Vagina (tissue), 2 donors: Measurements from ENCODE around the gene EARS2. TPM values are rescaled to one million over a fixed set of nuclear protein-coding genes. Genes with fewer than 3 reads are reported as not detected.

Experiments
- DNase-seq, 2 donors: peaks; one replicate each; pipeline ENCODE4 v3.0.0-alpha.2; 2017; ENCODE audit errors: extremely low spot score in 2 of 2
- H3K27ac ChIP-seq: fragments of 200-600 bp; sonication (generic); one replicate; pipeline ENCODE4 v1.5.1; 2019
- H3K27me3 ChIP-seq: fragments of 200-600 bp; sonication (generic); one replicate; pipeline ENCODE4 v1.5.1; 2019
- H3K36me3 ChIP-seq, 2 donors: fragments of 200-600 bp; sonication (generic); one replicate each; pipeline ENCODE4 v1.5.1; 2017 to 2019
- H3K4me1 ChIP-seq: fragments of 200-600 bp; sonication (generic); one replicate; pipeline ENCODE4 v1.5.1; 2019
- H3K4me3 ChIP-seq, 2 donors: fragments of 200-600 bp; sonication (generic); 1 replicate in 1 of 2; 2 replicates in 1 of 2; pipeline ENCODE4 v1.5.1; 2016 to 2019
- H3K9me3 ChIP-seq: fragments of 200-600 bp; sonication (generic); one replicate; pipeline ENCODE4 v1.5.1; 2019
- CTCF ChIP-seq, 3 experiments: fragments of 450-650 bp in 2 of 3; fragments of 200-600 bp in 1 of 3; sonication (generic) in 1 of 3; IDR thresholded peaks; one replicate each; pipeline ENCODE4 v1.5.1; 2017 to 2019; ENCODE audit warnings: antibody characterized with exemption in 3 of 3, mild to moderate bottlenecking in 2 of 3, moderate library complexity in 2 of 3
- POLR2A ChIP-seq, 2 donors: fragments of 450-650 bp; IDR thresholded peaks; one replicate each; pipeline ENCODE4 v1.6.1; 2017; ENCODE audit warnings: antibody characterized with exemption in 2 of 2, mild to moderate bottlenecking in 2 of 2, moderate library complexity in 2 of 2
- POLR2AphosphoS5 ChIP-seq, 2 donors: sonication (generic); formaldehyde crosslinking; IDR thresholded peaks; one replicate each; pipeline ENCODE4 v1.9.0; 2017; ENCODE audit warnings: antibody characterized with exemption in 2 of 2, mild to moderate bottlenecking in 2 of 2, low read depth in 1 of 2; ENCODE audit not compliant: insufficient read depth in 1 of 2
- intact Hi-C: fragments of 100-400 bp; cut with DNase I; formaldehyde crosslinking; loops from one replicate; pipeline ENCODE4 v1.15.1; 2023
- total RNA-seq: library from RNA; depleted of rRNA; stranded (reverse); fragments of >200 nt; gene quantifications from one replicate; pipeline ENCODE4 v1.2.3, GENCODE V29; 2016

EARS2 gene
- total RNA-seq, 1 donor from 2014 or later, result 46.7 TPM

- no peak for TF ChIP-seq POLR2AphosphoS5 (IDR thresholded peaks at IDR 0.05; ENCODE audit: insufficient read depth in 1 of 2, low read depth in 1 of 2)
- TF ChIP-seq CTCF (IDR thresholded peaks at IDR 0.05), result no peak
- no peak for TF ChIP-seq POLR2A (IDR thresholded peaks at IDR 0.05)
- intact Hi-C loops, result no loop called here
Observed at GRCh38 chr16:23537390-23537789, 19.8 kb downstream of the EARS2 start.

DNA sequence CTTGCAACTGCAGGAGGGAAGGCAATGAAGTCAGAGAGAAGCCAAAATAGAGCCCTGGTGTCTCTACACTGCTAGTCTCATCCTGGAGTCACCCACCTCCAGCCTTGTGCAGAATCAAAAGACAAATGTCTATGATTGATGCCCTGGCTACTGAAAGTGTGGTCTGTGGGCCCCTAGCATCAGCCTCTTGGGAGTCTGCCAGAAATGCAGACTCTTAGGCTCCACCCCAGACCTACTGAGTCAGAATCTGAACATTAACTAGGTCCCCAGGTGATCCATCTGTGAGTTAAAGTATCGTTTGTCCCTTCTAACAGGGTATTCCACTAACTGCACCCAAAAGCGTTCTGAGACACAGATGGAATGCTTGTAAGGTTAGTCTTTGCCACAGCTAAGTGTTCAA is 21.2 kb downstream of the EARS2 start:
- Histone ChIP-seq H3K27ac (no peak overlapping the region), H3K9me3 (no peaks in the 10 kb centered on the region), H3K36me3 (peaks cover 0 to 56% of the 10 kb centered on the region in 2 donors), H3K27me3 (no peaks in the 10 kb centered on the region), H3K4me1 (no peaks in the 10 kb centered on the region), H3K4me3 (no peak overlapping the region)
- TF ChIP-seq CTCF (IDR thresholded peaks at IDR 0.05) (no peak), POLR2AphosphoS5 (IDR thresholded peaks at IDR 0.05; ENCODE audit: insufficient read depth in 1 of 2, low read depth in 1 of 2) (no peak), POLR2A (IDR thresholded peaks at IDR 0.05) (no peak)
- intact Hi-C loops, result no loop called here
- DNase-seq, result no peak

More at GRCh38 chr16:23537390-23537789, 19.8 kb downstream of the EARS2 start:
- Histone ChIP-seq H3K9me3 (no peaks in the 10 kb centered on the region), H3K27ac (no peak overlapping the region), H3K36me3 (peaks cover 0 to 61% of the 10 kb centered on the region in 2 donors), H3K4me1 (no peaks in the 10 kb centered on the region), H3K4me3 (no peak overlapping the region), H3K27me3 (no peaks in the 10 kb centered on the region)
- no peak for DNase-seq

- TF ChIP-seq CTCF (IDR thresholded peaks at IDR 0.05), result no peak
- TF ChIP-seq POLR2AphosphoS5 (IDR thresholded peaks at IDR 0.05; ENCODE audit: insufficient read depth in 1 of 2, low read depth in 1 of 2), result no peak
- no peak for TF ChIP-seq POLR2A (IDR thresholded peaks at IDR 0.05)
- Histone ChIP-seq H3K4me1 (no peaks in the 10 kb centered on the region), H3K4me3 (no peak overlapping the region), H3K9me3 (no peaks in the 10 kb centered on the region), H3K36me3 (peaks cover 0 to 53% of the 10 kb centered on the region in 2 donors), H3K27ac (no peak overlapping the region), H3K27me3 (no peaks in the 10 kb centered on the region)
- DNase-seq, result no peak
- intact Hi-C loops, result no loop called here
Observed at GRCh38 chr16:23534868-23535860, 22.0 kb downstream of the EARS2 start.

DNA sequence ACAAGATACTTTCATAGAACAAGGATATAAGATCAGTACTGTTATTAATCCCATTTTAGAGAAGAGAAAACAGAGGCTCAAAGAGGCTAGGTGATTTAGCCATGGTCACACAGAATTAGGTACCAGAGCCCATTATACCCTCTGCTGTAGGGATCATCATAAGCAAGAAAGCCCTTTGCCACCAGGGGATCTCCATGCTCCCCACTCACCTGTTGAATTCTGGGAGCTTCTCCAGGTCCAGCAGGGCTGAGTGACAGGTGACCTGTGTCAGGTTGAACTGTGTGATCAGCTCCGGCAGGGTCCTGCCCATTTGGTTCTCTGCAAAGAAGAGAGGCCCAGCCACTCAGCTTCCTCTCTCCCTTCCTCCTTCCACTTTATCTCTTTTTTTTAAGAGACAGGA is 24.7 kb downstream of the EARS2 start:
- Histone ChIP-seq H3K4me1 (no peaks in the 10 kb centered on the region), H3K27me3 (no peaks in the 10 kb centered on the region), H3K27ac (no peak overlapping the region), H3K9me3 (no peaks in the 10 kb centered on the region), H3K4me3 (no peak overlapping the region), H3K36me3 (peaks cover 0 to 68% of the 10 kb centered on the region in 2 donors)
- no peak for TF ChIP-seq POLR2AphosphoS5 (IDR thresholded peaks at IDR 0.05; ENCODE audit: insufficient read depth in 1 of 2, low read depth in 1 of 2)
- no peak for TF ChIP-seq CTCF (IDR thresholded peaks at IDR 0.05)
- no peak for TF ChIP-seq POLR2A (IDR thresholded peaks at IDR 0.05)
- intact Hi-C loops, result no loop called here
- DNase-seq, result no peak

GRCh38 chr16:23530062-23530461 is 27.1 kb downstream of the EARS2 start:
- no peak overlapping the region for H3K27ac ChIP-seq
- H3K4me3 ChIP-seq, result no peak overlapping the region
- TF ChIP-seq CTCF (IDR thresholded peaks at IDR 0.05), result no peak
- TF ChIP-seq POLR2A (IDR thresholded peaks at IDR 0.05), result no peak
- no peak for TF ChIP-seq POLR2AphosphoS5 (IDR thresholded peaks at IDR 0.05; ENCODE audit: insufficient read depth in 1 of 2, low read depth in 1 of 2)
- intact Hi-C loops, result no loop called here
- H3K4me1 ChIP-seq, result no peaks in the 10 kb centered on the region
- DNase-seq, result no peak
- H3K27me3 ChIP-seq, result no peaks in the 10 kb centered on the region
- H3K36me3 ChIP-seq, result peaks cover 0 to 66% of the 10 kb centered on the region in 2 donors
- H3K9me3 ChIP-seq, result no peaks in the 10 kb centered on the region
